GM23248 (cell line): ENCODE measurements around the gene SLIT3. TPM values are rescaled to one million over a fixed set of nuclear protein-coding genes. Genes with fewer than 3 reads are reported as not detected.

Source experiments
- DNase-seq: peaks from one replicate; pipeline ENCODE4 v3.0.0-alpha.2; 2015
- H2AFZ ChIP-seq: fragments of 200-600 bp; sonication (generic); 2 replicates; pipeline ENCODE4 v1.6.1; 2016; ENCODE audit warnings: antibody characterized with exemption
- H3F3A ChIP-seq: fragments of 200-600 bp; sonication (generic); 2 replicates; pipeline ENCODE4 v1.6.1; 2016; ENCODE audit warnings: mild to moderate bottlenecking, antibody characterized with exemption, mixed run types; ENCODE audit not compliant: insufficient read depth
- H3K27ac ChIP-seq: fragments of 200-600 bp; sonication (generic); 2 replicates; pipeline ENCODE4 v1.5.1; 2016; ENCODE audit warnings: mild to moderate bottlenecking
- H3K27me3 ChIP-seq: fragments of 200-600 bp; sonication (generic); replicated peaks from 2 replicates; pipeline ENCODE4 v1.6.1; 2016; ENCODE audit warnings: mild to moderate bottlenecking; ENCODE audit not compliant: insufficient read depth
- H3K36me3 ChIP-seq: fragments of 200-600 bp; sonication (generic); 2 replicates; pipeline ENCODE4 v1.6.1; 2016; ENCODE audit warnings: low read depth, mild to moderate bottlenecking
- H3K4me1 ChIP-seq: fragments of 200-600 bp; sonication (generic); 2 replicates; pipeline ENCODE4 v1.6.1; 2016; ENCODE audit warnings: mild to moderate bottlenecking; ENCODE audit not compliant: insufficient read depth
- H3K4me2 ChIP-seq: fragments of 200-600 bp; sonication (generic); one replicate; pipeline ENCODE4 v1.6.1; 2016; ENCODE audit warnings: mild to moderate bottlenecking; ENCODE audit not compliant: unreplicated experiment
- H3K4me3 ChIP-seq: fragments of 200-600 bp; sonication (generic); 2 replicates; pipeline ENCODE4 v1.5.1; 2016; ENCODE audit warnings: mild to moderate bottlenecking
- H3K79me2 ChIP-seq: fragments of 200-600 bp; sonication (generic); 2 replicates; pipeline ENCODE4 v1.6.1; 2016; ENCODE audit warnings: mild to moderate bottlenecking; ENCODE audit not compliant: insufficient read depth
- H3K9ac ChIP-seq: fragments of 200-600 bp; sonication (generic); 2 replicates; pipeline ENCODE4 v1.6.1; 2016; ENCODE audit warnings: mild to moderate bottlenecking
- H3K9me2 ChIP-seq: fragments of 200-600 bp; sonication (generic); 2 replicates; pipeline ENCODE4 v1.6.1; 2016; ENCODE audit warnings: mixed run types, mild to moderate bottlenecking, moderate library complexity; ENCODE audit not compliant: insufficient read depth
- H3K9me3 ChIP-seq: fragments of 200-600 bp; sonication (generic); one replicate; pipeline ENCODE4 v1.6.1; 2017; ENCODE audit warnings: low read depth
- H4K20me1 ChIP-seq: fragments of 200-600 bp; sonication (generic); 2 replicates; pipeline ENCODE4 v1.6.0; 2016; ENCODE audit not compliant: insufficient read depth
- EZH2 ChIP-seq: fragments of 200-600 bp; sonication (generic); IDR thresholded peaks from 2 replicates; pipeline ENCODE4 v1.6.1; 2018; ENCODE audit warnings: antibody characterized with exemption, mild to moderate bottlenecking; ENCODE audit not compliant: insufficient read depth, poor library complexity, severe bottlenecking
- EZH2phosphoT487 ChIP-seq: fragments of 200-600 bp; sonication (generic); IDR thresholded peaks from 2 replicates; pipeline ENCODE4 v1.6.1; 2018; ENCODE audit warnings: antibody characterized with exemption, moderate library complexity, mild to moderate bottlenecking, low read depth; ENCODE audit not compliant: insufficient read depth
- WGBS, 2 experiments: methylation state at CpG; one replicate each; pipeline ENCODE4 v1.1.6; 2015 to 2017; ENCODE audit warnings: low lambda C conversion rate in 2 of 2, low coverage in 1 of 2; ENCODE audit errors: missing lambda C conversion rate in 2 of 2; 5-methylcytosine and 5-hydroxymethylcytosine counted together
- in situ Hi-C: fragments of 300-500 bp; cut with MboI; formaldehyde crosslinking; loops from 2 replicates; pipeline ENCODE4 v1.15.0; 2020
- polyA plus RNA-seq: library from polyadenylated mRNA; unstranded; fragments of >200 nt; fragmentation: Nextera tagmentation; extraction: Ambion mirVana; gene quantifications from 2 replicates; pipeline ENCODE4 v1.2.1, GENCODE V29; 2016
- total RNA-seq: library from RNA; depleted of rRNA; stranded (reverse); fragments of >200 nt; shearing (Covaris generic); gene quantifications from 2 replicates; pipeline ENCODE4 v1.2.3, GENCODE V29; 2014

Gene SLIT3
- total and polyA plus RNA-seq, 2 experiments from 2014 or later, result 61.9 to 100 TPM

- Histone ChIP-seq H3K27ac (no peak overlapping the region), H3K9ac (no peak overlapping the region), H3K79me2 (0 out of 2 replicates have a peak, but pooled peaks cover 22% of the 10 kb centered on the region), H2AFZ (no peak overlapping the region), H4K20me1 (0 out of 2 replicates have a peak, but pooled peaks cover 2% of the 10 kb centered on the region), H3K27me3 (no peaks in the 10 kb centered on the region), H3K4me2 (no peak overlapping the region), H3K4me3 (no peak overlapping the region), H3K36me3 (no peaks in the 10 kb centered on the region; the same call in 1 of the 2 replicates), H3K9me2 (no peaks in the 10 kb centered on the region), H3K4me1 (peaks cover 2% of the 10 kb centered on the region), H3K9me3 (no peaks in the 10 kb centered on the region), H3F3A (0 out of 2 replicates have a peak, but pooled peaks cover 3% of the 10 kb centered on the region)
- WGBS, 2 experiments, result 95 to 100% methylated on average over 1 of the region's 1 CpG
- TF ChIP-seq EZH2phosphoT487 (no peak), EZH2 (no peak)
- no peak for DNase-seq
- in situ Hi-C loops, result no loop called here
Measured at GRCh38 chr5:169273451-169273850, 27.5 kb downstream of the SLIT3 start.

GRCh38 chr5:169272731-169273427 lies 28.1 kb downstream of the SLIT3 start:
- Histone ChIP-seq H3K4me2 (no peak overlapping the region), H3K4me1 (peaks cover 8% of the 10 kb centered on the region), H3K36me3 (no peaks in the 10 kb centered on the region; the same call in 1 of the 2 replicates), H3K4me3 (no peak overlapping the region), H3K27ac (no peak overlapping the region), H3K9me3 (no peaks in the 10 kb centered on the region), H3K27me3 (no peaks in the 10 kb centered on the region), H3K9ac (no peak overlapping the region), H2AFZ (no peak overlapping the region), H3K79me2 (0 out of 2 replicates have a peak, but pooled peaks cover 18% of the 10 kb centered on the region), H3F3A (peaks cover 8% of the 10 kb centered on the region), H4K20me1 (0 out of 2 replicates have a peak, but pooled peaks cover 2% of the 10 kb centered on the region), H3K9me2 (no peaks in the 10 kb centered on the region)
- TF ChIP-seq EZH2phosphoT487 (no peak), EZH2 (no peak)
- DNase-seq, result no peak
- in situ Hi-C loops, result no loop called here
- 86 to 88% methylated on average over 12 of the region's 12 CpGs for WGBS, 2 experiments

GRCh38 chr5:169272111-169272510 lies 28.8 kb downstream of the SLIT3 start:
- Histone ChIP-seq H3K4me3 (no peak overlapping the region), H3K27me3 (no peaks in the 10 kb centered on the region), H3K79me2 (peaks cover 21% of the 10 kb centered on the region; the same call in 1 of the 2 replicates), H2AFZ (no peak overlapping the region), H3K9me3 (no peaks in the 10 kb centered on the region), H3K27ac (no peak overlapping the region), H3K9me2 (no peaks in the 10 kb centered on the region), H3F3A (peaks cover 16% of the 10 kb centered on the region), H3K4me1 (peaks cover 16% of the 10 kb centered on the region), H3K36me3 (no peaks in the 10 kb centered on the region; the same call in 1 of the 2 replicates), H3K9ac (no peak overlapping the region), H4K20me1 (0 out of 2 replicates have a peak, but pooled peaks cover 2% of the 10 kb centered on the region), H3K4me2 (no peak overlapping the region)
- 96 to 98% methylated on average over 5 of the region's 5 CpGs for WGBS, 2 experiments
- in situ Hi-C loops, result no loop called here
- no peak for DNase-seq
- TF ChIP-seq EZH2phosphoT487 (no peak), EZH2 (no peak)

GRCh38 chr5:169270827-169271226 lies 30.1 kb downstream of the SLIT3 start:
- TF ChIP-seq EZH2phosphoT487 (no peak), EZH2 (no peak)
- H4K20me1 ChIP-seq, result 0 out of 2 replicates have a peak, but pooled peaks cover 2% of the 10 kb centered on the region
- H3K9me2 ChIP-seq, result no peaks in the 10 kb centered on the region
- no peak overlapping the region for H3K27ac ChIP-seq
- in situ Hi-C loops, result no loop called here
- H2AFZ ChIP-seq, result no peak overlapping the region
- H3K36me3 ChIP-seq, result no peaks in the 10 kb centered on the region; the same call in 1 of the 2 replicates
- H3K4me1 ChIP-seq, result peaks cover 20% of the 10 kb centered on the region
- peaks cover 18% of the 10 kb centered on the region for H3F3A ChIP-seq
- no peaks in the 10 kb centered on the region for H3K9me3 ChIP-seq
- no peak overlapping the region for H3K4me2 ChIP-seq
- 84 to 85% methylated on average over 3 of the region's 3 CpGs for WGBS, 2 experiments
- no peaks in the 10 kb centered on the region for H3K27me3 ChIP-seq
- H3K9ac ChIP-seq, result no peak overlapping the region
- DNase-seq, result no peak
- no peak overlapping the region for H3K4me3 ChIP-seq
- peaks cover 34% of the 10 kb centered on the region; the same call in 1 of the 2 replicates for H3K79me2 ChIP-seq
